Activated naive CD8-positive, alpha-beta T cell treated with anti-CD3 and anti-CD28 coated beads for 36 hours (primary cell): ENCODE results near the gene OSBPL5. TPM values are rescaled to one million over a fixed set of nuclear protein-coding genes. Genes with fewer than 3 reads are reported as not detected.

Experiments used
- DNase-seq: peaks from one replicate; pipeline ENCODE4 v3.0.0; 2021
- H3K27ac Mint-ChIP-seq: one replicate; pipeline ENCODE4 v1.8.0; 2022; ENCODE audit warnings: mild to moderate bottlenecking, moderate library complexity, mixed read lengths
- H3K27me3 Mint-ChIP-seq: one replicate; pipeline ENCODE4 v1.8.0; 2022; ENCODE audit warnings: mild to moderate bottlenecking, mixed read lengths
- H3K36me3 Mint-ChIP-seq: one replicate; pipeline ENCODE4 v1.8.0; 2021; ENCODE audit warnings: mild to moderate bottlenecking, mixed read lengths
- H3K4me1 Mint-ChIP-seq: one replicate; pipeline ENCODE4 v1.8.0; 2021; ENCODE audit warnings: mixed read lengths
- H3K4me3 Mint-ChIP-seq: one replicate; pipeline ENCODE4 v1.8.0; 2022; ENCODE audit warnings: mild to moderate bottlenecking, moderate library complexity, mixed read lengths
- H3K9me3 Mint-ChIP-seq: one replicate; pipeline ENCODE4 v1.8.0; 2022; ENCODE audit warnings: mixed read lengths
- total RNA-seq, 2 experiments: library from RNA; stranded (reverse); gene quantifications; one replicate each; pipeline ENCODE4 v1.2.3, GENCODE V29; 2021

OSBPL5 gene
- total RNA-seq, 2 experiments from 2014 or later, result 6.6 to 7.3 TPM

- Mint-ChIP-seq H3K4me1 (peaks cover 32% of the 10 kb centered on the region), H3K4me3 (peak overlapping the region; percentile 73), H3K36me3 (no peaks in the 10 kb centered on the region), H3K27ac (no peak overlapping the region), H3K9me3 (no peaks in the 10 kb centered on the region), H3K27me3 (peaks cover 12% of the 10 kb centered on the region)
- DNase-seq, result no peak
Observed at GRCh38 chr11:3164552-3165151, 458 bp downstream of the OSBPL5 start.

GRCh38 chr11:3164138-3164551 lies 965 bp downstream of the OSBPL5 start:
- Mint-ChIP-seq H3K36me3 (no peaks in the 10 kb centered on the region), H3K4me3 (peak overlapping the region; percentile 73), H3K4me1 (peaks cover 30% of the 10 kb centered on the region), H3K27me3 (peaks cover 12% of the 10 kb centered on the region), H3K27ac (no peak overlapping the region), H3K9me3 (no peaks in the 10 kb centered on the region)
- no peak for DNase-seq

GRCh38 chr11:3163241-3163981 lies 1.7 kb downstream of the OSBPL5 start:
- DNase-seq, result no peak
- Mint-ChIP-seq H3K36me3 (peaks cover under 1% of the 10 kb centered on the region), H3K27me3 (peaks cover 12% of the 10 kb centered on the region), H3K4me1 (peaks cover 26% of the 10 kb centered on the region), H3K4me3 (peak overlapping the region; percentile 73), H3K27ac (no peak overlapping the region), H3K9me3 (no peaks in the 10 kb centered on the region)

GRCh38 chr11:3162410-3163240 lies 2.5 kb downstream of the OSBPL5 start:
- Mint-ChIP-seq H3K36me3 (peaks cover 2% of the 10 kb centered on the region), H3K27me3 (peaks cover 12% of the 10 kb centered on the region), H3K9me3 (no peaks in the 10 kb centered on the region), H3K27ac (no peak overlapping the region), H3K4me1 (peaks cover 26% of the 10 kb centered on the region), H3K4me3 (peak overlapping the region; percentile 7)
- no peak for DNase-seq

- peaks cover 2% of the 10 kb centered on the region for H3K36me3 Mint-ChIP-seq
- peaks cover 12% of the 10 kb centered on the region for H3K27me3 Mint-ChIP-seq
- H3K4me1 Mint-ChIP-seq, result peaks cover 32% of the 10 kb centered on the region
- H3K27ac Mint-ChIP-seq, result no peak overlapping the region
- DNase-seq, result no peak
- no peaks in the 10 kb centered on the region for H3K9me3 Mint-ChIP-seq
- no peak overlapping the region for H3K4me3 Mint-ChIP-seq
Observed at GRCh38 chr11:3161720-3162409, 3.2 kb downstream of the OSBPL5 start.

GRCh38 chr11:3161309-3161708 lies 3.8 kb downstream of the OSBPL5 start:
- Mint-ChIP-seq H3K27me3 (peaks cover 12% of the 10 kb centered on the region), H3K27ac (no peak overlapping the region), H3K4me1 (peaks cover 32% of the 10 kb centered on the region), H3K4me3 (no peak overlapping the region), H3K9me3 (no peaks in the 10 kb centered on the region), H3K36me3 (peaks cover 2% of the 10 kb centered on the region)
- no peak for DNase-seq

- peak; percentile 56 for DNase-seq
- peaks cover 2% of the 10 kb centered on the region for H3K36me3 Mint-ChIP-seq
- H3K27me3 Mint-ChIP-seq, result peaks cover 7% of the 10 kb centered on the region
- H3K4me1 Mint-ChIP-seq, result peaks cover 28% of the 10 kb centered on the region
- H3K9me3 Mint-ChIP-seq, result no peaks in the 10 kb centered on the region
- no peak overlapping the region for H3K27ac Mint-ChIP-seq
- H3K4me3 Mint-ChIP-seq, result peak overlapping the region; percentile 14
Observed at GRCh38 chr11:3160252-3161031, 4.7 kb downstream of the OSBPL5 start.

GRCh38 chr11:3159296-3160190 lies 5.6 kb downstream of the OSBPL5 start:
- Mint-ChIP-seq H3K4me3 (no peak overlapping the region), H3K36me3 (peaks cover 2% of the 10 kb centered on the region), H3K27ac (no peak overlapping the region), H3K4me1 (peaks cover 27% of the 10 kb centered on the region), H3K9me3 (no peaks in the 10 kb centered on the region), H3K27me3 (peaks cover 7% of the 10 kb centered on the region)
- no peak for DNase-seq

- peaks cover 5% of the 10 kb centered on the region for H3K27me3 Mint-ChIP-seq
Observed at GRCh38 chr11:3158821-3159220, 6.3 kb downstream of the OSBPL5 start.

GRCh38 chr11:3158131-3158591 lies 6.9 kb downstream of the OSBPL5 start:
- Mint-ChIP-seq H3K4me3 (no peak overlapping the region), H3K36me3 (peaks cover 2% of the 10 kb centered on the region), H3K9me3 (no peaks in the 10 kb centered on the region), H3K27ac (no peak overlapping the region), H3K27me3 (peaks cover 3% of the 10 kb centered on the region), H3K4me1 (peaks cover 20% of the 10 kb centered on the region)
- no peak for DNase-seq

More at GRCh38 chr11:3158821-3159220, 6.3 kb downstream of the OSBPL5 start:
- no peak overlapping the region for H3K27ac Mint-ChIP-seq
- H3K36me3 Mint-ChIP-seq, result peaks cover 2% of the 10 kb centered on the region
- H3K4me3 Mint-ChIP-seq, result no peak overlapping the region
- no peak for DNase-seq
- peaks cover 25% of the 10 kb centered on the region for H3K4me1 Mint-ChIP-seq
- H3K9me3 Mint-ChIP-seq, result no peaks in the 10 kb centered on the region

- peaks cover 2% of the 10 kb centered on the region for H3K36me3 Mint-ChIP-seq
- H3K27me3 Mint-ChIP-seq, result peaks cover 3% of the 10 kb centered on the region
- no peak overlapping the region for H3K27ac Mint-ChIP-seq
- peak; percentile 40 for DNase-seq
- no peaks in the 10 kb centered on the region for H3K9me3 Mint-ChIP-seq
- no peak overlapping the region for H3K4me3 Mint-ChIP-seq
- H3K4me1 Mint-ChIP-seq, result peaks cover 16% of the 10 kb centered on the region
Observed at GRCh38 chr11:3157381-3158130, 7.6 kb downstream of the OSBPL5 start.

- peaks cover 16% of the 10 kb centered on the region for H3K4me1 Mint-ChIP-seq
- no peak for DNase-seq
- H3K9me3 Mint-ChIP-seq, result no peaks in the 10 kb centered on the region
- peaks cover 3% of the 10 kb centered on the region for H3K27me3 Mint-ChIP-seq
- H3K4me3 Mint-ChIP-seq, result no peak overlapping the region
- H3K27ac Mint-ChIP-seq, result peak overlapping the region; percentile 38
- H3K36me3 Mint-ChIP-seq, result peaks cover 2% of the 10 kb centered on the region
Observed at GRCh38 chr11:3156661-3157311, 8.3 kb downstream of the OSBPL5 start.
